DND-41 (cell line): ENCODE data around the gene ADCY4.

Source experiments
- CTCF ChIP-seq: IDR thresholded peaks from 2 replicates; pipeline ENCODE4 v1.5.1; 2012; ENCODE audit warnings: borderline replicate concordance, low read length, moderate library complexity, mild to moderate bottlenecking; ENCODE audit not compliant: poor library complexity, severe bottlenecking; ENCODE audit errors: extremely low read depth
- EZH2 ChIP-seq: IDR thresholded peaks from 3 replicates; pipeline ENCODE4 v1.6.1; 2012; ENCODE audit warnings: borderline replicate concordance, low read depth, mild to moderate bottlenecking, moderate library complexity, low read length, inconsistent platforms; ENCODE audit not compliant: severe bottlenecking

GRCh38 chr14:24365600-24366412, 30.9 kb upstream of the ADCY4 start:
- TF ChIP-seq CTCF, result peak; percentile 40
- TF ChIP-seq EZH2, result peak; percentile 71
